Measurements from ENCODE around the gene INTS4.

GRCh38 chr11:78015878-78016277 is 21.4 kb upstream of the INTS4 start:
- no peak for TF ChIP-seq CTCF (IDR thresholded peaks at IDR 0.05)
- no peak for TF ChIP-seq EZH2 (IDR thresholded peaks at IDR 0.05; ENCODE audit: borderline replicate concordance, insufficient read depth, low read depth, low read length, poor library complexity, severe bottlenecking)

All from B cell (primary cell).